ENCODE results near the gene ITPKB.

GRCh38 chr1:226776975-226777374 is 37.9 kb upstream of the ITPKB start:
- TF ChIP-seq CTCF (IDR thresholded peaks at IDR 0.05) (no peak), EZH2phosphoT487 (IDR thresholded peaks at IDR 0.05) (no peak)
